Ovary (tissue), 3 donors: ENCODE measurements around the gene NPAS3.

ENCODE experiments used
- POLR2A ChIP-seq: fragments of 450-650 bp; IDR thresholded peaks from one replicate; pipeline ENCODE4 v1.6.1; 2017; ENCODE audit warnings: antibody characterized with exemption, mild to moderate bottlenecking, moderate library complexity
- TF ChIP-seq, protein P1 (sequence below), 3 donors: fragments of 450-650 bp in 2 of 3; fragments of 200-600 bp in 1 of 3; IDR thresholded peaks; one replicate each; pipeline versions ENCODE4 v1.5.1 to v1.8.0; 2016 to 2022; ENCODE audit warnings: antibody characterized with exemption in 3 of 3, mild to moderate bottlenecking in 1 of 3
- donor health status: DM: no; HTN: no; CAD: no.

GRCh38 chr14:33257796-33258195 lies 319.1 kb downstream of the NPAS3 start:
- TF ChIP-seq, protein P1, sequence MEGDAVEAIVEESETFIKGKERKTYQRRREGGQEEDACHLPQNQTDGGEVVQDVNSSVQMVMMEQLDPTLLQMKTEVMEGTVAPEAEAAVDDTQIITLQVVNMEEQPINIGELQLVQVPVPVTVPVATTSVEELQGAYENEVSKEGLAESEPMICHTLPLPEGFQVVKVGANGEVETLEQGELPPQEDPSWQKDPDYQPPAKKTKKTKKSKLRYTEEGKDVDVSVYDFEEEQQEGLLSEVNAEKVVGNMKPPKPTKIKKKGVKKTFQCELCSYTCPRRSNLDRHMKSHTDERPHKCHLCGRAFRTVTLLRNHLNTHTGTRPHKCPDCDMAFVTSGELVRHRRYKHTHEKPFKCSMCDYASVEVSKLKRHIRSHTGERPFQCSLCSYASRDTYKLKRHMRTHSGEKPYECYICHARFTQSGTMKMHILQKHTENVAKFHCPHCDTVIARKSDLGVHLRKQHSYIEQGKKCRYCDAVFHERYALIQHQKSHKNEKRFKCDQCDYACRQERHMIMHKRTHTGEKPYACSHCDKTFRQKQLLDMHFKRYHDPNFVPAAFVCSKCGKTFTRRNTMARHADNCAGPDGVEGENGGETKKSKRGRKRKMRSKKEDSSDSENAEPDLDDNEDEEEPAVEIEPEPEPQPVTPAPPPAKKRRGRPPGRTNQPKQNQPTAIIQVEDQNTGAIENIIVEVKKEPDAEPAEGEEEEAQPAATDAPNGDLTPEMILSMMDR (IDR thresholded peaks at IDR 0.05): no peak
- TF ChIP-seq POLR2A: no peak
